Common myeloid progenitor, CD34-positive (primary cell): Measurements from ENCODE around the gene BTNL8.

ENCODE experiments used
- CTCF ChIA-PET: fragments of 350-600 bp; sonication (Branson Sonifier 250); formaldehyde crosslinking; loops from one replicate; lab custom pipeline; 2021; ENCODE audit warnings: antibody characterized with exemption; lab: Charles Lee
- POLR2A ChIA-PET: fragments of 350-600 bp; sonication (Branson Sonifier 250); formaldehyde crosslinking; loops from one replicate; lab custom pipeline; 2021; ENCODE audit warnings: antibody characterized with exemption; lab: Charles Lee
- DNase-seq, 3 donors: peaks; one replicate each; pipeline versions ENCODE4 v3.0.0 to v3.0.0-alpha.2; 2013
- H3K27ac ChIP-seq, 2 experiments: 1 replicate in 1 of 2; 2 replicates in 1 of 2; pipeline ENCODE4 v1.7.0; 2013; ENCODE audit warnings: inconsistent platforms in 2 of 2, low read length in 2 of 2, mild to moderate bottlenecking in 2 of 2, low read depth in 1 of 2, moderate library complexity in 1 of 2; ENCODE audit not compliant: severe bottlenecking in 2 of 2, insufficient read depth in 1 of 2, poor library complexity in 1 of 2
- H3K27me3 ChIP-seq, 5 experiments: replicated peaks in 2 of 5; 1 replicate in 3 of 5; 2 replicates in 2 of 5; pipeline versions ENCODE4 v1.6.1 to v1.7.0; 2013; ENCODE audit warnings: low read length in 4 of 5, mild to moderate bottlenecking in 2 of 5, moderate library complexity in 2 of 5, inconsistent platforms in 1 of 5; ENCODE audit not compliant: insufficient read depth in 5 of 5, control insufficient read depth in 4 of 5
- H3K36me3 ChIP-seq, 4 experiments: 1 replicate in 2 of 4; 2 replicates in 2 of 4; pipeline versions ENCODE4 v1.6.1 to v1.7.0; 2013; ENCODE audit warnings: low read length in 3 of 4, control low read depth in 1 of 4, mild to moderate bottlenecking in 1 of 4; ENCODE audit not compliant: control insufficient read depth in 4 of 4, insufficient read depth in 4 of 4
- H3K4me1 ChIP-seq, 4 experiments: 1 replicate in 3 of 4; 2 replicates in 1 of 4; pipeline versions ENCODE4 v1.6.1 to v1.7.1; 2013; ENCODE audit warnings: low read length in 3 of 4, mild to moderate bottlenecking in 3 of 4, control low read depth in 1 of 4, inconsistent platforms in 1 of 4, moderate library complexity in 1 of 4; ENCODE audit not compliant: control insufficient read depth in 4 of 4, insufficient read depth in 4 of 4; ENCODE audit errors: control extremely low read depth in 1 of 4
- H3K4me3 ChIP-seq, 7 experiments: 1 replicate in 4 of 7; 2 replicates in 3 of 7; pipeline versions ENCODE4 v1.5.1 to v1.7.0; 2013; ENCODE audit warnings: mild to moderate bottlenecking in 7 of 7, low read length in 6 of 7, moderate library complexity in 6 of 7, inconsistent platforms in 2 of 7, low read depth in 2 of 7, control low read depth in 1 of 7; ENCODE audit not compliant: insufficient read depth in 4 of 7, control insufficient read depth in 1 of 7; ENCODE audit errors: extremely low read depth in 1 of 7
- H3K9me3 ChIP-seq, 5 experiments: 1 replicate in 4 of 5; 2 replicates in 1 of 5; pipeline versions ENCODE4 v1.6.1 to v1.7.1; 2013; ENCODE audit warnings: low read length in 4 of 5, mild to moderate bottlenecking in 2 of 5, inconsistent platforms in 1 of 5, low read depth in 1 of 5, moderate library complexity in 1 of 5; ENCODE audit not compliant: control insufficient read depth in 4 of 5, insufficient read depth in 2 of 5; ENCODE audit errors: control extremely low read depth in 1 of 5
- WGBS: methylation state at CpG from one replicate; pipeline ENCODE4 v1.1.5; 2013; ENCODE audit not compliant: insufficient coverage; 5-methylcytosine and 5-hydroxymethylcytosine counted together

The BTNL8 gene

GRCh38 chr5:180908998-180909731 is 10.2 kb downstream of the BTNL8 start:
- WGBS: 79% methylated on average over 7 of the region's 9 CpGs
- no peak overlapping the region for H3K4me3 ChIP-seq
- peaks cover 0 to 3% (median 0%) of the 10 kb centered on the region in 5 experiments for H3K9me3 ChIP-seq
- peaks cover 0 to 2% (median 0%) of the 10 kb centered on the region in 4 experiments for H3K4me1 ChIP-seq
- CTCF ChIA-PET: no interaction called here
- POLR2A ChIA-PET: no interaction called here
- H3K27ac ChIP-seq: no peak overlapping the region
- DNase-seq: no peak
- no peaks in the 10 kb centered on the region for H3K36me3 ChIP-seq
- H3K27me3 ChIP-seq: no peaks in the 10 kb centered on the region

GRCh38 chr5:180909782-180910181 is 10.8 kb downstream of the BTNL8 start:
- 81% methylated on average over 3 of the region's 5 CpGs for WGBS
- no peak for DNase-seq
- H3K36me3 ChIP-seq: no peaks in the 10 kb centered on the region
- CTCF ChIA-PET: no interaction called here
- no peaks in the 10 kb centered on the region for H3K27me3 ChIP-seq
- POLR2A ChIA-PET: no interaction called here
- H3K4me1 ChIP-seq: peaks cover 0 to 2% (median 0%) of the 10 kb centered on the region in 4 experiments
- H3K9me3 ChIP-seq: peaks cover 0 to 4% (median 0%) of the 10 kb centered on the region in 5 experiments
- H3K4me3 ChIP-seq: peak overlapping the region in 1 of 7 experiments; percentile 23
- no peak overlapping the region for H3K27ac ChIP-seq

DNA sequence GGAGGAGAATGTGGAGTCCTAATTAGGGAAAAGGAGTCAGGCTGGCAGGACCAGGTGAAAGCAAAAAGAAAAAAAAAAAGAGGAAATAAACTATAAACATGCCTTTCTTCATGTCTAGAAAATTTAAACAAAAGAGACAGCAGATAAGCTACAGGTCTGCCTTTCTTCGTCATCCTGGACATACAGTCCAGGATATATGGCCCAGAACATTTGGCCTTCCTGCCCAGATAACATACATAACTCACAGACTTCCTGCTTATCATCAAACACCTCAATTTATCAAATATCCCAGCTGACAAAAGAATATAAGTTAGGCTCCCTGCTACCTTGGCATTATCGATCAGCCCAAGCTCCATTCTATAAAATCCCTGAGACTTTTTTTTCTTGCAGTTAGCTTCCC is 11.2 kb downstream of the BTNL8 start:
- H3K4me3 ChIP-seq: peak overlapping the region in 1 of 7 experiments; percentile 23
- POLR2A ChIA-PET: no interaction called here
- peaks cover 0 to 2% (median 0%) of the 10 kb centered on the region in 4 experiments for H3K4me1 ChIP-seq
- peaks cover 0 to 4% (median 0%) of the 10 kb centered on the region in 5 experiments for H3K9me3 ChIP-seq
- no peaks in the 10 kb centered on the region for H3K27me3 ChIP-seq
- H3K27ac ChIP-seq: no peak overlapping the region
- CTCF ChIA-PET: no interaction called here
- H3K36me3 ChIP-seq: no peaks in the 10 kb centered on the region
- 54% methylated on average over 2 of the region's 2 CpGs for WGBS
- no peak for DNase-seq

DNA sequence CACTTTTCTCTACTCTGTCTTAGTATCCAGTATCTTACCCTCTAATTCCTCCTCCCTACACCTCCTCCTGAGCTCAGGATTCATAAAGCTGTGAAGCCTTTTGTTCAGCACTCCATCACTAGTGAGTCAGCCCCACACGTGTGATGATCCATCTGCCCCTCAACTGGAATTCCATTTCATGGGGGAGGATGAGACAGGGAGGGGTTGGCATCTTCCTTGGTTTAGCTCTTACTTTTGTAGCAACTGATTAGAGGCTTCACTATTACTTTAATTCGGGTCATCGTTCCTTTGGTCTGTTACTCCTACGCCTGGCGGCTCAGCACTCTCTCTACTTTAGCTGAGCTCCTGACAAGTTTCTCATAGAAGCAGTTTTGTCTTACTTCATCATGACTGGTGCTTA is 11.8 kb downstream of the BTNL8 start:
- H3K27ac ChIP-seq: no peak overlapping the region
- no peaks in the 10 kb centered on the region for H3K36me3 ChIP-seq
- peaks cover 0 to 2% (median 0%) of the 10 kb centered on the region in 4 experiments for H3K4me1 ChIP-seq
- 90% methylated on average over 4 of the region's 5 CpGs for WGBS
- peaks cover 0 to 4% (median 0%) of the 10 kb centered on the region in 5 experiments for H3K9me3 ChIP-seq
- H3K4me3 ChIP-seq: no peak overlapping the region
- H3K27me3 ChIP-seq: no peaks in the 10 kb centered on the region
- DNase-seq: no peak
- ChIA-PET POLR2A (no interaction called here), CTCF (no interaction called here)

DNA sequence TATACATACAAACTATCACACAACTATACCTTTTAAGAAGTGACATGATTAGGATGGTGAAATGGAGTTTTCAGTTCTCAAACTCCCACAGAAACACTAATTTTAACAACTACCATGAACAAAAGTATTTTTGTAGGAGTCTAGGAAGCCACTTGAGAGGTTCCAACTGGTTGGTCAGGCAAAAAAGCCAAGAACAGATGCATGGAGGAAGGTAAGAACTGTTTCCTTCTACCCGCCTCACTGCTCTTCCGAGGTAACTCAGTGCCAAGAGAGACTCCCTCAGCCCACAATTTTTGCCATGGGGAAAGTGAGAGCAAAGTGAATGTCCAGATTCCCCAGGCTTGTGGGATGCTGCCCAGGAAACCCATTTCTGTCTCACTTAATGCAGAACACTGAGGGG is 15.7 kb downstream of the BTNL8 start:
- CTCF ChIA-PET: no interaction called here
- Histone ChIP-seq H3K4me3 (no peak overlapping the region), H3K27ac (no peak overlapping the region), H3K27me3 (peaks cover 0 to 2% (median 0%) of the 10 kb centered on the region in 5 experiments), H3K9me3 (peaks cover 0 to 4% (median 0%) of the 10 kb centered on the region in 5 experiments), H3K36me3 (no peaks in the 10 kb centered on the region), H3K4me1 (no peaks in the 10 kb centered on the region)
- DNase-seq: no peak
- POLR2A ChIA-PET: no interaction called here
- 100% methylated on average over 1 of the region's 2 CpGs for WGBS

DNA sequence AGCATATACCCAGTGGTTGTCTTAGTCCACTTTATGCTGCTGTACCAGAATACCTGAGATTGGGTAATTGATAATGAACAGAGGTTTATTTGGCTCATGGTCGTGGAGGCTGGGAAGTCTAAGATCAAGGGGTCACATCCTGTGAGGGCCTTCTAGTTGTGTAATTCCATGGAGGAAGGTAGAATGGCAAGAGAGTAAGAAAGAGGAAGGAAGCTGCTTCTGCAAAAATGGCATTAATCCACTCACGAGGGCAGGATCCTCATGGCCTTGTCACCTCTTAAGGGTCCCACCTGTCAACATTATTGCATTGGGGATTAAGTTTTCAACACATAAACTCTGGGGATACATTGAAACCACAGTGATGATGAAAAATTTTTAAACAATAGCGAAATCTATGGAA is 17.0 kb downstream of the BTNL8 start:
- no peak for DNase-seq
- no peaks in the 10 kb centered on the region for H3K36me3 ChIP-seq
- CTCF ChIA-PET: no interaction called here
- 20% methylated on average over 1 of the region's 3 CpGs for WGBS
- peaks cover 0 to 4% (median 0%) of the 10 kb centered on the region in 5 experiments for H3K9me3 ChIP-seq
- H3K4me3 ChIP-seq: no peak overlapping the region
- POLR2A ChIA-PET: no interaction called here
- no peaks in the 10 kb centered on the region for H3K4me1 ChIP-seq
- H3K27me3 ChIP-seq: peaks cover 0 to 2% (median 0%) of the 10 kb centered on the region in 5 experiments
- H3K27ac ChIP-seq: no peak overlapping the region

DNA sequence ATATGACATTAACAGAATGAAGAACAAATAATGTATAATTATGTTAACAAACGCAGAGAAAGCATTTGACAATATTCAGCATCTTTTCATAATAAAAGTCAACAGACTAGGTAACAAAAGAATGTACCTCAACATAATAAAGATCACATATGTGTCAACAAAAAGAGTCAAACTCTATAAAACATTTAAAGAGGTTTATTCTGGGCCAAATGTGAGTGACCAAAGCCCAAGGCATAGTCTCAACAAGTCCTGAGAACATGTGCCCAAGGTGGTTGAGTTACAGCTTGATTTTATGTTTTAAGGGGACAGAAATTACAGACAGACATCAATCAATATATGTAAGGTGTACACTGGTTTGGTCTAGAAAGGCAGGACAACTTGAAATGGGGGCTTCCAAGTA is 19.4 kb downstream of the BTNL8 start:
- Histone ChIP-seq H3K9me3 (peaks cover 0 to 13% (median 3%) of the 10 kb centered on the region in 5 experiments), H3K27ac (no peak overlapping the region), H3K4me3 (no peak overlapping the region), H3K36me3 (no peaks in the 10 kb centered on the region), H3K4me1 (no peaks in the 10 kb centered on the region), H3K27me3 (peaks cover 0 to 2% (median 0%) of the 10 kb centered on the region in 5 experiments)
- DNase-seq: no peak
- ChIA-PET POLR2A (no interaction called here), CTCF (no interaction called here)
- WGBS: no CpG with 5 or more reads among the region's 1 CpG
